ENCODE data around the gene KAZN. TPM values are rescaled to one million over a fixed set of nuclear protein-coding genes. Genes with fewer than 3 reads are reported as not detected.

KAZN gene
- total and polyA plus RNA-seq, 2 experiments from 2014 or later = 7.9 to 15.6 TPM

DNA sequence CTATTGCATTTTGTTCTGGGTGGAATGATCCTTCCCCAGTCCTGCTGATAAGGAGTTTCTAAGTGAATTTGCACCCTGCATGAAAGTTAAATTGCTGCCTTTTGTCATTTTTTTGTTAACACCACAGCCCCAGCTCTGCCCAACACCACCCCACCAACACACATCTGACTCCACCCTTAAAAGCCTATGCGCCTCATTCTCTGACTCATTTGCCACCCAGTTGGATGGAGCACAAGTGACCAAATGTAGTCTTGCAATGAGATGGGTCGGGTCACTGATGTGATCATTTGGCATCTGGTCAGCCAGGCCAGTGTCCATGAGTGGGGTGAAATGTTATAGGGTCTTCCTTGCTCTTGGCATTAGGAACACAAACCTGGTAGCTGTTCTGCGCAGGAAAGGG is 256.8 kb downstream of the KAZN start:
- no peak for TF ChIP-seq EZH2phosphoT487 (IDR thresholded peaks at IDR 0.05; ENCODE audit: low read depth, severe bottlenecking, unreplicated experiment)
- TF ChIP-seq, protein P1, sequence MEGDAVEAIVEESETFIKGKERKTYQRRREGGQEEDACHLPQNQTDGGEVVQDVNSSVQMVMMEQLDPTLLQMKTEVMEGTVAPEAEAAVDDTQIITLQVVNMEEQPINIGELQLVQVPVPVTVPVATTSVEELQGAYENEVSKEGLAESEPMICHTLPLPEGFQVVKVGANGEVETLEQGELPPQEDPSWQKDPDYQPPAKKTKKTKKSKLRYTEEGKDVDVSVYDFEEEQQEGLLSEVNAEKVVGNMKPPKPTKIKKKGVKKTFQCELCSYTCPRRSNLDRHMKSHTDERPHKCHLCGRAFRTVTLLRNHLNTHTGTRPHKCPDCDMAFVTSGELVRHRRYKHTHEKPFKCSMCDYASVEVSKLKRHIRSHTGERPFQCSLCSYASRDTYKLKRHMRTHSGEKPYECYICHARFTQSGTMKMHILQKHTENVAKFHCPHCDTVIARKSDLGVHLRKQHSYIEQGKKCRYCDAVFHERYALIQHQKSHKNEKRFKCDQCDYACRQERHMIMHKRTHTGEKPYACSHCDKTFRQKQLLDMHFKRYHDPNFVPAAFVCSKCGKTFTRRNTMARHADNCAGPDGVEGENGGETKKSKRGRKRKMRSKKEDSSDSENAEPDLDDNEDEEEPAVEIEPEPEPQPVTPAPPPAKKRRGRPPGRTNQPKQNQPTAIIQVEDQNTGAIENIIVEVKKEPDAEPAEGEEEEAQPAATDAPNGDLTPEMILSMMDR (IDR thresholded peaks at IDR 0.05; ENCODE audit: poor library complexity) = no peak
- TF ChIP-seq EZH2 (IDR thresholded peaks at IDR 0.05; ENCODE audit: borderline replicate concordance) = no peak
- H3K27ac ChIP-seq = no peak overlapping the region
- H3K27me3 ChIP-seq = no peaks in the 10 kb centered on the region
- H3K9me3 ChIP-seq (ENCODE audit: low read depth) = no peaks in the 10 kb centered on the region
- no peak for DNase-seq (ENCODE audit: low spot score)
- WGBS (ENCODE audit: low lambda C conversion rate, missing lambda C conversion rate) = 94% methylated on average over 3 of the region's 3 CpGs
- H3K79me2 ChIP-seq = no peaks in the 10 kb centered on the region
- no peak overlapping the region for H2AFZ ChIP-seq
- no peaks in the 10 kb centered on the region for H4K20me1 ChIP-seq (ENCODE audit: insufficient read depth, poor library complexity, severe bottlenecking)
- H3K36me3 ChIP-seq (replicated peaks; ENCODE audit: insufficient read depth, low read depth) = no peaks in the 10 kb centered on the region
- H3K4me2 ChIP-seq = no peak overlapping the region
- H3K9me2 ChIP-seq (replicated peaks; ENCODE audit: insufficient read depth) = no peaks in the 10 kb centered on the region
- no peak overlapping the region for H3K4me3 ChIP-seq
- no peaks in the 10 kb centered on the region for H3K4me1 ChIP-seq (ENCODE audit: insufficient read depth)

DNA sequence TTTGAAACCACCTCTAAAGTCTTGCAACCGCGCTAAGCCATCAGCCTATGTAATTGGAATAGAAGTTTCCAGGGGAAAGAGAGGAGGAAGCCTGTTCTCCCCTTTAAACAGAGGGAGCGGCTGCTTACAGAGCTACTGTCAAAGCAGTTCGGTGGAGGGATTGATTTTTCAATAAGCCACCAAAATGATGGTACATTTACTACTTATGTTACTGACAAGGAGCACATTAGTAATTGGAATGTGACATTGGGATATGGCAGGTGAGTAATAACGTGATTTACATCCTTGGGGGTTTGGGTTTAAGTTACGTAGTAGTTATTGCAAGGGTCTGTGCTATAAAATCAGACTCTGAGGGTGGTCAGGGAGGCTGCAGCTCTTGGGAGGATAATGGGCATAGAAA is 257.3 kb downstream of the KAZN start:
- no peaks in the 10 kb centered on the region for H3K9me3 ChIP-seq (ENCODE audit: low read depth)
- H3K4me1 ChIP-seq (ENCODE audit: insufficient read depth) = no peaks in the 10 kb centered on the region
- no peak overlapping the region for H3K27ac ChIP-seq
- H3K4me3 ChIP-seq = no peak overlapping the region
- 76% methylated on average over 6 of the region's 6 CpGs for WGBS (ENCODE audit: low lambda C conversion rate, missing lambda C conversion rate)
- no peak overlapping the region for H3K4me2 ChIP-seq
- TF ChIP-seq EZH2 (IDR thresholded peaks at IDR 0.05; ENCODE audit: borderline replicate concordance) (no peak), EZH2phosphoT487 (IDR thresholded peaks at IDR 0.05; ENCODE audit: low read depth, severe bottlenecking, unreplicated experiment) (no peak)
- TF ChIP-seq, protein P1 (IDR thresholded peaks at IDR 0.05; ENCODE audit: poor library complexity) = no peak
- DNase-seq (ENCODE audit: low spot score) = no peak
- no peaks in the 10 kb centered on the region for H3K79me2 ChIP-seq
- no peaks in the 10 kb centered on the region for H3K36me3 ChIP-seq (replicated peaks; ENCODE audit: insufficient read depth, low read depth)
- no peaks in the 10 kb centered on the region for H3K9me2 ChIP-seq (replicated peaks; ENCODE audit: insufficient read depth)
- no peak overlapping the region for H2AFZ ChIP-seq
- H4K20me1 ChIP-seq (ENCODE audit: insufficient read depth, poor library complexity, severe bottlenecking) = no peaks in the 10 kb centered on the region
- no peaks in the 10 kb centered on the region for H3K27me3 ChIP-seq

DNA sequence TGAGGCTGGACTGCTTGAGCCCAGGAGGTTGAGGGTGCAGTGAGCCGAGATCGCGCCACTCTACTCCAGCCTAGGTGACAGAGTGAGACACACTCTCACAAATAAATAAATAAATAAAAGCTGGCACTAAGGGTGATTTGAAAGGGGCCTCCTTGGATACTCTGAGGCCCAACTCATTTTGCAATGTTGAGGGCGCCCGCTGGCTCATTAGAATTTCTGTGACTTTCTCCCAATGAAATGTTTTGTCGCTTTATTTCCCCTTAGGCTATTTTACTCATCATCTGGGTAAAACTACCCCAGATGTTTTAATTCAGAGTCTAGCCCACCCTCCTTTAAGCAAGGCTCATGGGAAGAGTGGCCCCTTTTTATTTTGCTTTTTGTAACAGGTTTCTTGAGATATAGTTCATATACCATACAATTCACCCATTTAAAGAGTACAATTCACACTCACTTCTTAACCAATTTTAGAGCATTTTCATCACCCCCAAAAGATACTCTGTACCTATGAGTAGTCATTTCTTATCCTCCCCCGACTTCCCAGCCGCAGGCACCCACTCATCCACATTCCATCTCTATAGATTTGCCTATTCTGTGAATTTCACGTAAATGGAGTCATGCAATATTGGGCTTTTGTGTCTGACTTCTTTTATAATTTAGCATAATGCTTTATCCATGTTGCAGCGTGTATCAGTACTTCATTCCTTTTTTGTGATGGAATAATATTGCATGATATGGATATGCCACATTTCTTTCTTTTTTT is 259.1 kb downstream of the KAZN start:
- no peaks in the 10 kb centered on the region for H3K36me3 ChIP-seq (replicated peaks; ENCODE audit: insufficient read depth, low read depth)
- H3K79me2 ChIP-seq = no peaks in the 10 kb centered on the region
- no peak overlapping the region for H2AFZ ChIP-seq
- WGBS (ENCODE audit: low lambda C conversion rate, missing lambda C conversion rate) = 92% methylated on average over 10 of the region's 10 CpGs
- TF ChIP-seq EZH2phosphoT487 (IDR thresholded peaks at IDR 0.05; ENCODE audit: low read depth, severe bottlenecking, unreplicated experiment) (no peak), EZH2 (IDR thresholded peaks at IDR 0.05; ENCODE audit: borderline replicate concordance) (no peak)
- TF ChIP-seq, protein P1 (IDR thresholded peaks at IDR 0.05; ENCODE audit: poor library complexity) = no peak
- no peaks in the 10 kb centered on the region for H3K4me1 ChIP-seq (ENCODE audit: insufficient read depth)
- H3K27ac ChIP-seq = no peak overlapping the region
- no peaks in the 10 kb centered on the region for H3K9me3 ChIP-seq (ENCODE audit: low read depth)
- no peak overlapping the region for H3K4me3 ChIP-seq
- no peaks in the 10 kb centered on the region for H3K27me3 ChIP-seq
- H3K4me2 ChIP-seq = no peak overlapping the region
- no peaks in the 10 kb centered on the region for H3K9me2 ChIP-seq (replicated peaks; ENCODE audit: insufficient read depth)
- no peak for DNase-seq (ENCODE audit: low spot score)
- H4K20me1 ChIP-seq (ENCODE audit: insufficient read depth, poor library complexity, severe bottlenecking) = no peaks in the 10 kb centered on the region
